HG03354 (cell line): Measurements from ENCODE around the gene SALL3.
"Not testable (repeated sequence)": the region's sequence is repeated elsewhere in the genome, so short reads cannot be mapped to it uniquely, and the experiment has no call there.

Source experiments
- ATAC-seq: cut with Tn5 transposase; IDR thresholded peaks from one replicate; pipeline ENCODE4 v1.9.1; 2021; ENCODE audit warnings: mild to moderate bottlenecking; ENCODE audit not compliant: unreplicated experiment, poor library complexity, severe bottlenecking

Gene SALL3

GRCh38 chr18:78964727-78965126, 14.9 kb upstream of the SALL3 start:
- ATAC-seq = not testable (repeated sequence)

GRCh38 chr18:78965260-78965659, 14.4 kb upstream of the SALL3 start:
- no peak for ATAC-seq

- ATAC-seq = no peak
Observed at GRCh38 chr18:78965917-78966792, 13.5 kb upstream of the SALL3 start.

- ATAC-seq = no peak
Observed at GRCh38 chr18:78966793-78967106, 12.9 kb upstream of the SALL3 start.

- ATAC-seq = no peak
Observed at GRCh38 chr18:78967692-78968091, 11.9 kb upstream of the SALL3 start.

GRCh38 chr18:78969574-78970315, 9.9 kb upstream of the SALL3 start:
- no peak for ATAC-seq

GRCh38 chr18:78970774-78971333, 8.8 kb upstream of the SALL3 start:
- no peak for ATAC-seq

DNA sequence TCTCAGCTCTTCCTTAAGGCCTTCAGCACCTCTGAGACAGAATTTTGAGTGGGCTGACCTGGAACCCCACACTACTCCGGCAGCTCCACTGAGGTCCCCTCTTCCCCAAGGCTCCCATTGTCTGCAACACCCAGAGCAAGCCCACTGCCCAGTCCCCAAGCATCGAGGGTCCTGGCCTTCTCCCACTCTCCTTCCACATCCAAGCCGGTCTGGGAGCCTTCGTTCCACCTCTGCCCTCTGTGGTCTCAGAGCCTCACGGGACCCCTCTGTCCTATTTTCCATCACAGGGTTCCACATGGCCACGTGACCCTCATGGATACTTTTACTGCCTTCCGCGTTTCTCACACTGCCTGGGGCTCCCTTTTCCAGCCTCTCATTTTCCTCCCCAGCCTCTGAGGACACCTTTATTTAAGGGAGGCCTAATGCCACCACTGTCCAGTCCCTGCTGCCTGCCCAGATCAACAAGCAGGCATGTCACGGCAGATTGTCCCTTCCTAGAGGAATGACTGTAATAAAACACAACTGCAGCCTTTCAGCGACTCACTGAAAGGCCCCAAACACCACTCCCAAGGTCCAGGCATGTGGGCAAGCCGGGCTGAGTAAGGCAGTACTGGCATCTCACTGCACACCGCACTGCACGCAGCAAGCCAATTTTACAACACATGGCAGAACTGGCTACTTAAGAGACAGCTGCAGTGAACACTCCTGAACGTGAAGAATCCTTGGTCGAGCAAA, 7.9 kb upstream of the SALL3 start:
- ATAC-seq = no peak

DNA sequence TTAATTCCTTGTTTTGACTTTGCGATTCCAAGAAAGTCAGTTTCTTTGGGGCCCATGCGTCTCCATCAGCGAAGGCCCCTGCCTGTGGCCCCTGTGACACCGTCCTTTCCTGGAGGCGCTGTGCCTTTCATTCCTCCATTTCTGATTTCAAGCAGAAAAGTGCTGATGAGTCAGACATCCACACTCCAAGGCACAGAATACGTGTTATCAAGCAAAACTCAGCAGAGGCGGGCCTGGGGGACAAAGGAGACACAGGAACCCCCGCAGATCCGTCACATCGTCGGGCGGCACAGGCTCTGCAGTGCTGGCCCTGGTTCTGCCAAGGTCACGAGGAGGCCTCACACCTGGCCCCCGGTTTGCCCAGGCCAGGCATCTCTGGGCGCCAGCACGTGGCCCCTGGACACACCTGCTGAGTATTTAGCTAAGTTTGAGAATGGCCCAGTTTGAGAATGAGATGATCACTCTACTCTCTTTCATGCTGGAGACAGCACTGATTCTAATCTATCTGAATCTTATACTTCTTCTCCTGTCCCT, 7.2 kb upstream of the SALL3 start:
- ATAC-seq = no peak

DNA sequence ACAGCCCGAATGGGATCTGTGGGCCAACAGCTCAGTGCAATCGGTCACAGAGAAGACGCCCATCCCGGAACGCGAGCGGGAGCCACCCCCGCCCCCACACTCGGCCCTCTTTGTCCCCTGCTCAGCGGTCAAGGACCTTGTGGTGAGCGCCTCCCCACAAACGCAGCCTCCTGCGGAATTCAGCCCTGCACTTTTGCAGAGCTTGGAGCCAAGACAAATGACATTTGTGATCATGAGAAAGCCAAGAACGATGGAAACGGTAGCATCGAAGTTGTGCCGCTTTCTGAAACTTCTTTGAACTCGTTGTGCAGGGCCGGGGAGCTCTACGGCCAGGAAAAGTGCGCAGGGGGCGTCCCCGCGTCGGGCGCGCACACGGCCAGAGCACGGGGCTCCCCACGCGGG, 6.7 kb upstream of the SALL3 start:
- ATAC-seq = no peak

GRCh38 chr18:78973357-78974083, 6.1 kb upstream of the SALL3 start:
- no peak for ATAC-seq

GRCh38 chr18:78974115-78974761, 5.4 kb upstream of the SALL3 start:
- ATAC-seq = no peak

DNA sequence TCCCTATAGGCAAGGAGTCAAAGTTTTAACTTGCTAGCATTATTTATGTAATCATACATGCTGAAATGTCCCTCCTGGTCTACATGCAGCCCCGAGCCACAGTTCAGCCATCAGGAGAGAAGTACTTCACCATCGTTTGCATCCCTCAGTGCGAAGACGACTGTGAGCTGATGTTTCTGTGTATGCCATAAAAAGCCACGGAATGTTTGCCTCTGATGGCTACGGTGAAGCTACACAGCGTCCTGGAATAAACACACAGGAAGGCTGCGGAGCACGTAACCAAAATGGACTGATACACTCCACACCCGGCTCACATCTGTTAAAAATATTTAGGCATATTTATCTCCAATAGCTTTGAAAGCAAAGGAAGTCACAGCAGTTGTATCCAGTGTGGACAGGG, 4.3 kb upstream of the SALL3 start:
- no peak for ATAC-seq

GRCh38 chr18:78975699-78976335, 3.8 kb upstream of the SALL3 start:
- ATAC-seq = no peak

DNA sequence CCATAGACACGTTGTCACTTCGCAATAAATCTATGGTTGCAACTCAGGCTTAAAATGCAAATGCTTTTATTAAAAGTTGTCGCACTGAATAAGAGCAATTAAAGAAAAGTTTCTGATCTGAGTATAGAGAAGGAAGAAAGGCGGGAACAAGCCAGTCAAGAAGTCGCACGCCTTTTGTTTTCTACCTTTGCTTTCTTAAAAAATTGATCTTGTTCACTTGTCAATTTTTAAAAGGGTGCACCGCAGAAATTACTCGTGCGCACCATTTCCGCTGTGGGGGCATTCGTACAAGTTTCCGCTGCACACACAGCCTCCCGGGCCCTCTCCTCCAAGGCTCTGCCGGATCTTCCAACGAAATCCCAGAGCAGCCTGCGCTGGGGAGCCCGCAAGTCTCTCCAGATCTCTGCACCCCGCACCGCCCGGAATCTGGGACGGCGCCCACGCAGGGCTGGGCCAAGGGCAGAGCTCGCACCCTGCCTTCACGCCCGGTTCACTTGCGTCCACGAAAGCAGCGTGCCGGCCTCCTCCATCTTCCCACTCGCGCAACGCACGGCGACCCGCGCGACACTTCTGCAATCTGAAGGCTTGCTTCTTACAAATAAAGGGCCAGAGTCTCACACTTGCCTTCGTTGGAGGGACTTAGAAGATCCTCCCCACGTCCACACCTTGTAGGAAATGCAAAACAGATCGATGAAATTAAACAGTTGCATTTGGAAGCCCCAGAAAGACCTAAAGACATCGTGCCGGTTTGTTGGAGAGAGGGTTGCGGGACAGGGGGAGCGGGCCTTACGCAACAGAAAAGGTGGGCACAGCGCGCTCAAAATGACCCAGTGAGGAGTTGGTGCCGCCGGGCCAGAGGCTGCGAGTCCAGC, 2.6 kb upstream of the SALL3 start:
- no peak for ATAC-seq

DNA sequence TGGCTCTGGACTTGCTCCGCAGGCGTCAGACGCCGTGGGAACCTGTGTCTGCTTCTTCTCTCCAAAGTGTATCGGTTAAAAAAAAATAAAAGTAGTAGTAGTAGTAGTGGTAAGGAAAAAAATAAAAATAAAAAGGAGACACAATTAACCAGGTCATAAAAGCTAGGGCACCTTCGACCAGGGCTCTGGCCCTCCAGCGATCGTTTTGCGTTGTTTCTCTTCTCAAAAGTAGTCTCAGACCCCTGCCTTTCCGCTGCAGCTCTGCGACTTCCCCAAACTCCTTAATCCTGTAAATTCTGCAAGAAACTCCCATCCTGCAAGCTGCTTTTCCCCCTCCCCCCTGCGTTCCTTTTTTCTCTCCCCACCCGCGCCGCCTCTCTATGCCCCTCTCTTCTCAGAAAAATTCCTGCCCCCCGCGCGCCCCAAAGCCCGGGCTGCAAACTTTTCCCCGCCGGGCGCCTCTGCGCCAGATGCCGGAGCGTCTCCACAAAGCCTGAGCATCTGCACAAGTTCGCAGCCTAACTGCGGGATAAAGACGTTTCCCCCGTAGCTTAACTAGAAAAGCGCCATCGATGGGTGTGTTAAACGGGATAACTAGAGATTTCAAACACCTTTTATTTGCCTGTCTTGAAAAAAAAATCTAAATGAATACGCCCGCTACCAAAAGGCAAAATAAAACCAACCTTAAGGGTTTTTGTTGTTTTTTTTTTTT, 1.8 kb upstream of the SALL3 start:
- no peak for ATAC-seq
